OCI-LY3 (cell line): ENCODE data around the gene MRPL58.
A peak's percentile ranks its signal among the peaks of the same experiment; 100 is the strongest.

Experiments used
- H2AFZ ChIP-seq: fragments of 200-600, 300-600 bp; shearing (Covaris generic); 2 replicates; pipeline ENCODE4 v1.6.0; 2014; ENCODE audit warnings: antibody characterized with exemption, low read depth, low read length
- H3K27ac ChIP-seq: fragments of 200-600, 300-600 bp; sonication (generic); 2 replicates; pipeline ENCODE4 v1.5.1; 2014; ENCODE audit warnings: mild to moderate bottlenecking, low read length, moderate library complexity, mixed read lengths
- H3K27me3 ChIP-seq: fragments of 200-600, 300-600 bp; sonication (generic); 2 replicates; pipeline ENCODE4 v1.6.1; 2014; ENCODE audit warnings: low read depth, low read length, mixed read lengths
- H3K36me3 ChIP-seq: fragments of 200-600, 300-600 bp; sonication (generic); replicated peaks from 2 replicates; pipeline ENCODE3; 2014; ENCODE audit warnings: low read depth, low read length, mixed read lengths
- H3K4me1 ChIP-seq: fragments of 300-600, 200-600 bp; sonication (generic); 2 replicates; pipeline ENCODE4 v1.6.1; 2014; ENCODE audit warnings: low read length, mixed read lengths
- H3K4me2 ChIP-seq: fragments of 200-600, 300-600 bp; sonication (generic); 2 replicates; pipeline ENCODE4 v1.6.1; 2014; ENCODE audit warnings: low read length, mixed read lengths
- H3K4me3 ChIP-seq: fragments of 300-600, 200-600 bp; sonication (generic); 2 replicates; pipeline ENCODE4 v1.5.1; 2014; ENCODE audit warnings: antibody characterized with exemption, mild to moderate bottlenecking, low read length, moderate library complexity
- H3K79me2 ChIP-seq: fragments of 300-600, 200-600 bp; shearing (Covaris generic); 2 replicates; pipeline ENCODE4 v1.6.1; 2014; ENCODE audit warnings: mild to moderate bottlenecking, low read length, mixed read lengths
- H3K9ac ChIP-seq: fragments of 300-600, 200-600 bp; shearing (Covaris generic); 2 replicates; pipeline ENCODE4 v1.6.0; 2014; ENCODE audit warnings: mild to moderate bottlenecking, low read length, moderate library complexity
- H3K9me3 ChIP-seq: fragments of 200-600, 300-600 bp; shearing (Covaris generic); 2 replicates; pipeline ENCODE4 v1.6.1; 2014; ENCODE audit warnings: low read length, mixed read lengths; ENCODE audit not compliant: insufficient read depth
- H4K20me1 ChIP-seq: fragments of 200-600, 300-600 bp; sonication (generic); 2 replicates; pipeline ENCODE4 v1.6.1; 2016; ENCODE audit warnings: low read length, mixed read lengths; ENCODE audit not compliant: insufficient read depth
- CTCF ChIP-seq: fragments of 200-600, 300-600 bp; sonication (generic); IDR thresholded peaks from 2 replicates; pipeline ENCODE4 v1.5.1; 2014; ENCODE audit warnings: antibody characterized with exemption, low read length, low read depth
- EZH2phosphoT487 ChIP-seq: fragments of 200-600 bp; shearing (Covaris generic); IDR thresholded peaks from 2 replicates; pipeline ENCODE4 v1.6.1; 2018; ENCODE audit warnings: antibody characterized with exemption, mixed run types, low read depth

MRPL58 gene

GRCh38 chr17:75030161-75030560 lies 17.7 kb downstream of the MRPL58 start:
- Histone ChIP-seq H3K4me3 (no peak overlapping the region), H3K9ac (no peak overlapping the region), H3K9me3 (peaks cover 4% of the 10 kb centered on the region; the same call in 1 of the 2 replicates), H4K20me1 (no peaks in the 10 kb centered on the region), H3K4me1 (peaks cover 4% of the 10 kb centered on the region), H3K27me3 (no peaks in the 10 kb centered on the region), H3K79me2 (no peaks in the 10 kb centered on the region), H3K4me2 (no peak overlapping the region), H3K27ac (no peak overlapping the region), H2AFZ (no peak overlapping the region), H3K36me3 (no peaks in the 10 kb centered on the region)
- no peak for TF ChIP-seq EZH2phosphoT487

DNA sequence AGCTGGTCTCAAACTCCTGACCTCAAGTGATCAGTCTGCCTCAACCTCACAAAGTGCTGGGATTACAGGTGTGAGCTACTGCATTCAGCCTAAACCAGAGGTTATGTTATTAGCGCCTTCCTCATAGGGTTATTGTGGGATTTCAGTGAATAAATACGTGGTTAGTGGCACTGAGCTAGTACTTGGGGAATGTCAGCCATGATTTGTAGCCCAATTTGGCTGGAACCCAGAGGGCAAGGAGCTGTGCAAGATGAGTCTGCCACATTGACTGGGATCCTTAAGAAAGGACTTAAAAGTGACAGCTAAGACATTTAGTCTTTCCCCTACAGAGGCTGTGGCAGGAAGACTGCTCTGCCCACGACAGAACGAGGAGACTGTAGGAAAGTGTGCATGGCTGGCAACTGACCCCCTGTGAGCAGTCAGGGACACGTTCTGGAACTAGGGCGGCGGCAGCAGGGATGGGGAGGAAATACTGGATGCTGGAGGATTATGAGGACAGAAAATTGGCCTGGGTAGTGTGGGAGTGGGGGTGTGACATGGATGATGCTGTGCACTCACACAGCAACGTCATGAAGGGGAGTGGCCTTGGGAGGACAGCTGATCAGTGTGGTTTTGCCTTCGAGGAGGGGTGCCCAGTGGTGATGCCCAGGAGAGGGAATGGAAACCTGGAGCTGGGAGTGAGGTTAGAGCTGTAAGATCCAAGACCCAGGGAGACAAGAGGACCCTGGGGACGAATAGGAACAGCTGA lies 19.7 kb downstream of the MRPL58 start:
- peak overlapping the region; percentile 66 for H2AFZ ChIP-seq
- TF ChIP-seq CTCF = no peak
- no peak for TF ChIP-seq EZH2phosphoT487
- H3K9me3 ChIP-seq = peaks cover 4% of the 10 kb centered on the region; the same call in 1 of the 2 replicates
- H3K9ac ChIP-seq = no peak overlapping the region
- no peak overlapping the region for H3K27ac ChIP-seq
- peaks cover 7% of the 10 kb centered on the region for H3K4me1 ChIP-seq
- H3K36me3 ChIP-seq = no peaks in the 10 kb centered on the region
- H3K4me2 ChIP-seq = peak overlapping the region; percentile 98
- peak overlapping the region; percentile 97 for H3K4me3 ChIP-seq
- H3K27me3 ChIP-seq = no peaks in the 10 kb centered on the region
- no peaks in the 10 kb centered on the region for H3K79me2 ChIP-seq
- H4K20me1 ChIP-seq = no peaks in the 10 kb centered on the region

- Histone ChIP-seq H3K9ac (peak overlapping the region; percentile 98), H3K9me3 (peaks cover 4% of the 10 kb centered on the region; the same call in 1 of the 2 replicates), H3K79me2 (no peaks in the 10 kb centered on the region), H3K4me1 (peaks cover 7% of the 10 kb centered on the region), H3K4me2 (peak overlapping the region; percentile 98), H3K36me3 (no peaks in the 10 kb centered on the region), H2AFZ (0 out of 2 replicates have a peak overlapping the region, but pooled peaks have one; percentile 66), H4K20me1 (no peaks in the 10 kb centered on the region), H3K27ac (no peak overlapping the region), H3K4me3 (peak overlapping the region; percentile 97), H3K27me3 (no peaks in the 10 kb centered on the region)
- TF ChIP-seq CTCF (no peak), EZH2phosphoT487 (no peak)
Observed at GRCh38 chr17:75032720-75033280, 20.3 kb downstream of the MRPL58 start.

DNA sequence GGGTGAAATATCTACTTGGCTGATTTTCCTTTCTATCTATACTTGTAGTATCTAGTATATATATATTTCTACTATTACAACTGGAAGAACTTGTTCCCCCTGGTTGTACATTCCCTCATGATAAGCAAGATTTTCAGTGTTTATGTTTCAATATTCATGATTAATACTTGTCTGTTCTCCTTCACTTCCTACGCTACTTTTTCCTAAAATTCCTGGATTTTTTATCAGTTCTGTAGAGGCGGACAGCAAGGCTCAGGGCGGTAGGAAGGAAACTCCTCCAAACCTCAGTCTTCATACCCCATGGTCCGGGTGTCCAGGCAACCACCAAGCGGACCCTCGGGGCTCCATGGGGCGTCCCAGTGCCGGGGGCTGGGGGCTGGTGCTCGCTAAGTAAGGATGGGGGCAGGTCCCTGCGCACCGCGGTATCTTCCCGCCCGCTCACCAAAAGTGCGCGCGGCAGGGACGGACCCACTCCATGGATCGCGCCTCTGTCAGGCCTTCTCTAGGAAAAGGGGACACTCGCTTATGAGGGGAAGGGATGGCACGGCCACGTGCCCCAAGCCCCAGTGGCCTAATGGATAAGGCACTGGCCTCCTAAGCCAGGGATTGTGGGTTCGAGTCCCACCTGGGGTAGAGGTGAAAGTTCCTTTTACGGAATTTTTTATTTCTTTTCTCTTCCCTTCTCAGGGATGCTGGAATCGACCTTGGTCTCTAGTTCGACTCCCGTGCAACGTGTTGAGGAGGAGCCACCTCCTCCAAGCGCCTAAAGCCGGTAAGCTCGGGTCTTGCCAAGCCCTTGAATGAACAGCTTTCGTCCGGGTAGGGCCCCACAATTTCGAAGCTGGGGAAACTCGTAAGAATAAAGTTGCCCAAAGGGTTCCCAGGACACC lies 21.1 kb downstream of the MRPL58 start:
- H3K9ac ChIP-seq = peak overlapping the region; percentile 98
- no peaks in the 10 kb centered on the region for H3K79me2 ChIP-seq
- H3K4me1 ChIP-seq = peaks cover 7% of the 10 kb centered on the region
- peak overlapping the region; percentile 98 for H3K4me2 ChIP-seq
- H3K27ac ChIP-seq = peak overlapping the region; percentile 90
- H3K36me3 ChIP-seq = peaks cover 3% of the 10 kb centered on the region
- no peaks in the 10 kb centered on the region for H3K27me3 ChIP-seq
- H3K9me3 ChIP-seq = peaks cover 4% of the 10 kb centered on the region; the same call in 1 of the 2 replicates
- H4K20me1 ChIP-seq = no peaks in the 10 kb centered on the region
- peak overlapping the region; percentile 97 for H3K4me3 ChIP-seq
- TF ChIP-seq CTCF (no peak), EZH2phosphoT487 (no peak)
- H2AFZ ChIP-seq = peak overlapping the region; percentile 87
